Myocyte (in vitro differentiated cells): ENCODE data around the gene CALY. TPM values are rescaled to one million over a fixed set of nuclear protein-coding genes. Genes with fewer than 3 reads are reported as not detected.

Experiments
- DNase-seq: peaks from one replicate; pipeline ENCODE4 v3.0.0-alpha.2; 2012; ENCODE audit warnings: low read depth
- total RNA-seq: library from RNA; depleted of rRNA; stranded (reverse); fragments of >200 nt; gene quantifications from 2 replicates; pipeline ENCODE4 v1.2.3, GENCODE V29; 2014

CALY gene
- total RNA-seq, 1 donor from 2014 or later = not detected

DNA sequence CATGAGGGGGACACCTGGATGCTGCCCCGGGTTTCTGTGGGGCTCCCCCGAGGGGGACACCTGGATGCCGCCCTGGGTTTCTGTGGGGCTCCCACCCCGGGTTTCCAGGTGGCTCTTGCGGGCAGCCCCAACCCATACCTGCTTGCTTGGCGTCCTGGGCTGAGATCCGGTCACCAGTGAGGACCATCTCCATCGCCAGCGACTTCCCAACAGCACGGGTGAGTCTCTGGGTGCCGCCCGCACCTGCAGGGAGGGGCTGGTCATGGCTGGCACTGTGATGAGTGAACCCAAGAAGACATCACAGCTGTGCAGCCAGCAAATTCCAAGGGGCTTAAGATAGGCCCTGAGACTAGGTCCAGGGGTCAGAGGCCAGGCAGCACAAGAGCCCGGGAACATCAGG lies 30.1 kb upstream of the CALY start:
- DNase-seq = no peak

DNA sequence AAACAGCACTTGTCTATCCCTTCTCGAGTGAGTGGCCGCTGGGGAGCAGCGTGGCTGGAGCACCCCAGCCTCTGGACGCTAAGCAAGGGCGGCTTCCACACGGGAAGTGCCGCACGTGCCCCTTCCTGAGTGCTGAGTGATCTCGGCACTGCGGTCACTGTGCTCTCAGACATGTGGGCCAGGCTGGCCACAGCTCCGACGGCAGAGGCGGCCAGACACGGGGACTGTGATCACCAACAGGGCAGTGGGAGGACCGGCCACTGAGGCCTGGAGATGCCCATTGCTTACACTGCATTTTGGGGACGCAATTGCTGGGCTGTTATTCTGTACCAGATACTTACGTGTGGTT lies 29.4 kb upstream of the CALY start:
- DNase-seq = no peak

DNA sequence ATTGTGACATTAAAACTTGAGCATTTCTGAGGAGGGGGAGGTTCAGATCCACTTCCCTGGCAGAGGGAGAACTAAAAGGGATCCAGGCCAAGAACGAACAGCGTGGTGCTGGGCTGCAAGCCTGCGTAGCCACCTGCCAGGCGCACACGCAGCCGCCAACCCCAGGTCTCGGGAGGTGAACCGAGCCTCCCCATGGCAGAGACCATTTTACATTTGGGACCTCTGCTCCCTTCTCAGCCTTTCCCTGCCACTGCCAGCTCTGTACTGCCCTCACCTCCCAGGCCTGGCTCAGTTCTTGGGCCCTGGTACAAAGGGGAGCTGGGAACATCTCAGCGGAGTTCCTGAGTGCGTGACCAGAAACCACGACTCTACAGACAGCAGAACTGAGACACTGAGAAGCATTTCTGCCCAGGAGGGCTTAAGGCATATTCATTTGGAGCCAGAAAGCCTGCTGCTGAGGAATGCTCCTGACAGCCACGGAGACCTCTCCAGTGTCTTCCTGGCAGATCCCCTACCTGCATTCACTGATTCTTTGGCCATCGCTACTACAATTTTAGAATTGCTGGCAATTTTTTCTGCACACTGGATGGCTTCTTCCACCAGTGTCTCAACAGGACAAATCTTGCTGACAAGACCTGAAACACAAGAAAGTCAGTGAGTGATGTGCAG lies 28.9 kb upstream of the CALY start:
- DNase-seq = no peak

DNA sequence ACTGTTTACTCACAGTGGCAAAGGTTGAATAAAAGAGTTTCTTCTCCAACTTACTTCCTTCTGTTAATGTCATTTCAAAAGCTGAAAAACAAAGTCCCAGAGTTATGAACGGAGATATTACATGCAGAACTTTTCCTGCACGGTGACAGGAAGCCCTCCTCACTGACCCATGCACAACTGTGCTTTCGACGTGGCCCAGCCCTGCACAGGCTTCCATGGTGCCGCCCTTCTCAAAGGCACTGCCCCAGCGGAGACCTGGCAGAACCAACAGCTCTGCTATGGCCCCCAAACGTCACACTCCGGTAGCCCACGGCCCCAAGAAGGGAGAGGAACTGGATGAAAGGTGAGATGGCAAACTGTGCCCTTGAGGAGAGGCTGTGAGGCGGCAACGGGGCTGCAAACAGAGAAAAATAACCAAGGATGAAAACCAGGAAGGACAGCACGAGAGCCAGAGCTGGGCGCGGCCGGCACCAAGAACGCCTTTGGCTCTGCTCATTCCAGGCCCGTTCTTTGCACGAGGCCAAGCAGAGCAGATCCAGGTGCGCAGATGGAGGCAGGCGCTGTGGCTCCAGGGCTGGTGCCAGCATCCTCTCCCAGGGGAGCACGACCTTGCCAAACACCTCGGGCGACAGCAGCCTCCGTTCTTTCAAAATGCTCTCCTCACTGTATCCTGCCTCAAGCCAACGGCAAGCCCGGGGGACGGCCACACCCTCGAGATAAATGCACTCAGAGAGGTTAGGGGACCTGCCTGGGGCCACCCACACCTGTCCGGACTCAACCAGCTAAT lies 28.1 kb upstream of the CALY start:
- DNase-seq = no peak

DNA sequence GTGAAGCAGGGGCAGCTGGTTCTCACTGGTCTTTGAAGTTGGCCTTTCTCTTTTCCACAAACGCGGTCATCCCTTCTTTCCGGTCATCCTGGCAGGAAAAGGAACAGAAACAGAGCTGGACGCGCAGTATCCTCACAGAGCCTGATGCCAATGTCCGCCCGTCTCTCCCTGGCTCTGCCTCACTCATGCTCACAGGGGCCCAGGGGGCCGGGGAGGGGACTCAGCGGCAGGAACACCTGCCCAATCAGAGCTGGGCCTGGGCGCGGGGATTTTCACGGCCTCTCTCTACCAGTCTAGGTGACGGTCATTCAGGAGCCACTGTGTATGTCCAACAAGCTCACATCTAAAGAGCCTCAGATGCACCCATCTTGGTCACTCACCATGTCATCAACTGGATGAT lies 26.1 kb upstream of the CALY start:
- DNase-seq = no peak

DNA sequence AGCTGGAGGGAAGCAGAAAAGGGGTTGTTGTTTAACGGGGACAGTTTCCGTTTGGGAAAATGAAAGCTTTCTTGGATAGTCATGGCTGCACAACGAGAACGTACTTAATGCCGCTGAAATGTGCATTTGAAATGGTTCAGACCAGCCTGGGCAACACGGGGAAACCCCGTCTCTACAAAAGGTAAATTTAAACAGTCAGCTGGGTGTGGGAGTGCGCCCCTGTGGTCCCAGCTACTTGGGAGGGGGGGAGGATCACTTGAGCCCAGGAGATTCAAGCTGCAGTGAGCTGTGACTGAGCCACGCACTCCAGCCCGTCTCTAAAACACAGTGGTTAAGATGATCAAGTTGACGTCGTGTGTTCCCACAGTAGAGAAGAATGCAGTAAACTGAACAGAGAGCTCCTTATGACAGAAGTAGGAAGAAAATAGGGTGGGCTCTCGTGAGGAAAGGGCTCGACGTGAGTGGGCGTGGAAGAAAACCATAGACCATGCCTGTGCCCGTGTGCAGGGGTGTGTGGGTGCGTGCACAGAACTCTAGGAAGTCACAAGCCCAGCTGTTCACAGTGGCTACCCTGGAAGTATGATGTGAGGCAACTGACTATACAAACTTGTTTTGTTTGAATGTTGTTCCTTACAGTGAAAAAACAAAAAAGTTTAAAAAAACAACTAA lies 25.2 kb upstream of the CALY start:
- no peak for DNase-seq

DNA sequence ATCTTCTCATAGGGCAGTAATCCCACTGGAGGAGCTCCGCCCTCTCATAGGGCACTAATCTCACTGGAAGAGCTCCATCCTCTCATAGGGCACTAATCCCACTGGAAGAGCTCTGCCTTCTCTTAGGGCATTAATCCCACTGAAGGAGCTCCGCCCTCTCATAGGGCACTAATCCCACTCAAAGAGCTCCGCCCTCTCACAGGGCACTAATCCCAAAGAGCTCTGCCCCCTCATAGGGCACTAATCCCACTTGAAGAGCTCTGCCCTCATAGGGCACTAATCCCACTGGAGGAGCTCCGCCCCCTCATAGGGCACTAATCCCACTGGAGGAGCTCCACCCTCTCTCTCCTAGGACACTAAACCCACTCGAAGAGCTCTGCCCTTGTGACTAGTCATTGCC lies 24.5 kb upstream of the CALY start:
- no peak for DNase-seq

DNA sequence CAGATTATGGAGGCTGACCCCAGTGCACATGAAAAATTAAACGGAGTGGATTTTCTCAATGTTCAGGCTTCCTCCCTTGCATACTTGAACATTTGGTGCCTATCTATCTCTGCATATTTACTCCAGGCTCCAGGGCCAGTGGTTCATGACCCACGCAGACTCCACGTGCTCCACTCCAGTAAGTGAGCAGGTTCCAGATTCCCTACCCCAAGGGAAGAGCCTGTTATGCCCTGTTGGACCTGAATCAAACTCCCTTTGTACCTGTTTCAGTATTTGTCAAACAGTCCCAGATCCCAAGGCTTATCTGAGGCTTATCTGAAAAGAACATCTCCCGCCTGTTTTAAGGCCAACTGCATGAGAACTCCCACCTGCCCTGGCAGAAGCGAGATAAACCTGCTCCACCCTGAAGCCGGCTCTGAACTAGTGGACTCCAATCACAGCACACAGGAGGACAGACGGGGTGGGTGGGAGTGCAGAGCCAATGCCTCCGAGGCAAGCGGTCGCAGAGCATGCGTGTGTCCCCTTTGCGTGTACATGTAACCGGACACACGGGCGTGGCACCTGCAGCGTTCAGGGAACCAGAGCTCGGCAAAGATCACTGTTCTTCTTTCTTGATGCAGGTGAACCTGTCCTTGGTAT lies 23.4 kb upstream of the CALY start:
- DNase-seq = no peak

DNA sequence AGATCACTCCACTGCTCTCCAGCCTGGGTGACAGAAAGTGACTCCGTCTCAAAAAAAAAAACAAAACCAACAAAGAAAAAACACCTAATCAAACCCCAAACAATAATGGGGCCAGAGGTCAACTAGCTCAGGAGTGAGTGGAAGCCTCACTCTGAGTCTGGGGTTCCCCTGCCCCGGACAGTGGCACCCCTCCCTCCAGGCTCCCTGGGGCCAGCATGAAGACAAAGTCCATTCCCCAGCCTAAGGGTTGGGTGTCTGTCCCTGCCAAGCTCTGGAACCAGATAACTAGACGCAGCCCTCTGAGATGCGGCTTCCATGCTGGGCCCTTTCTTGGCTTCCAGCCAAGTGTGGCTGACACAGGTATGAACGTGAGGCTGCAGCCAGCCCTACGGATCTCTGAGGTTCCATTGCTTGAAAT lies 22.9 kb upstream of the CALY start:
- no peak for DNase-seq

DNA sequence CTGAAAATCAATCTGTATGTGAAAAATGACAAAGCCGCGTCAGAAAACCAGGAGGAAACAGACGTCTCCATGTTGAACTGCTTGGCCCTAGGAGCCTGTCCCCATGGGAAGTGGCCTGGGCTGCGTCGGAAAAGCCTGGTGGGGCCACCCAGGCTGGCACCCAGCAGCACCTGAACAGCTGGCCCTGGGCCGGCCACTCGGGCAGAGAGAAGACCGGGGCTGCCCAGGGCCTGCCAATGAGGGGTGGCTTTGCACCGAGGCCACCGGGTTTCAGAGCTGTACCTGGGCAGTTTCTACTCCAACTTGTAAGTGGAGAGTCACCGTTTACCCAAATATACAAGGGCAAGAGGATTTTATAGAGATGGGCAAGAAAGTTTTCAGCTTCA lies 22.2 kb upstream of the CALY start:
- DNase-seq = no peak

DNA sequence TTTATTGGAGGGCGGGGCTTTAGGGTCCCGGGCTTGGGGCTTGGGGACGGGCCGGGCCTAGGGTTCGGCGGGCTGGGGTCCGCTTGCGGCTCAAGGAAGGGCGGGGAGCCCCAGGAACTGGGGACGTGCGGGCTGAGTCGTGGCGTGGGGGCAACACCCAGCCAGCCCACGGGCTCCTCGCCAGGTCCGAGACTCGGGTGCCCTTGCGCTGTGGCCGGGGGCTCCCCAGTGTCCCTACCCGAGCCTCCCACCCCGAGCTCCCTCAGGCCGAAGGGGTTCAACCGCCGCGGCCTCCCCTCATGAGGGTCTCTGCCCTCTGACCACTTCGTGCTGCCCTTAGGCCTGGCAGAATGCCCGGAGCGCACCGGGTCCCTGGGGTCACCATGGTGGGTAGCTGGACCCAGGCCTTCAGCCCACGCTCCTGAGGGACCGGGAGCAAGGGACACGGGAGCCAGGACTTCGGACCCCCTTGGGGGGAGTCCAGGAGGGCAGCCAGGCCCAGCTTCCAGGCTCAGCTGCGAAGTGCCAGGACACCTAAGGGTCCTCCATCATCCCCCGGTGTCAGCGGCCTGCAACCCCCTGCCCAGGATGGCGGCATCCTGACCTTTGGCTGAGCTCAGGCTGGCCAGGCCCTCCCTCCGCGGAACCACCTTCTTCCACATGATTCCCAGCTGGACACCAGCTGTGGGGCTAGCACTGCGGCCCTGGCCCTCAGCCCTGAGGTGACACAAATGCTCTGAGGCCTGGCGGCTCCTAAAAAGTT lies 21.6 kb upstream of the CALY start:
- DNase-seq = no peak

DNA sequence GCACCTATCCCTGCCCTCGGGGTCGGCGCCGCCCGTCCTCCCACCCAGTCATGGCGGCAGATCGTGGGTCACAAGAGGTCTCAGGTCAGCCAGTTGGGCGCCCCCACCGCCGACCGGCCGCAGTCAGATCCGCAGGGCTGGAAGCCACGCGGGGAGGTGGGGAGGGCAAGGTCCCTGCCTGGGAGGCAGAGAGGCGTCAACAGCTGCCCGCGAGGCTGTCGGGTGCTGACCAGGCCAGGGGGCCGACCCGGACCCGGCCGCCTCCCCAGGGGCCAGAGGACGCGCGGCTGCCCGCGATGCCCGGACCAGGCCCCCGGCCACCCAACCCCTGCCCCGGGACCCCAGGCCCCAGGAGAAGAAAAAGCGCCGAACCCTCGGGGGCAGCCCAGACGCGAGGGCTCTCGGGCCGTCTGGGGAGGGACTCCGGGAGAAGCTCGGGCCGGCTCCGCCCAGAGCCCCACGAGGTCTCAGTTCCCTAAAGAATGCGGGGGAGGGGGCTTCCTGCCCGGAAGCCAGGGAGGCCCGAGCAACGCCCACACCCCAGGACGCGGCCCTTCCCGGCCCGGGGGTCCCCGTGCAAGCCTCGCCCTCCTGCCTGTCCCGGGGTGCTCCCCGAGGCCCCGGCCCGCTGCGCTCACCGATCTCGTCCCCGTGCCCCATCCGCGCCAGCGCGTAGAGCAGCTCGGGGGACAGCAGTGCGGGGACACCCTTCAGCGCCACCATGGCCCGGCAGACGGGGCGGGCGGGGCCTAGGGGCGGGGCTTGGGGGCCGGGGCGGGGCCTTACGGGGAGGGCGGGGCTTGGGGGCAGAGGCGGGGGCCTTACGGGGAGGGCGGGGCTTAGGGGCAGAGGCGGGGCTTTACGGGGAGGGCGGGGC lies 20.8 kb upstream of the CALY start, which contains the start of gene FUOM:
Gene FUOM, minus strand, starts transcription at position 735 of the 877 bp plus-strand sequence. Its CDS starts 12 bp downstream, at position 723.
- peak; percentile 33 for DNase-seq

DNA sequence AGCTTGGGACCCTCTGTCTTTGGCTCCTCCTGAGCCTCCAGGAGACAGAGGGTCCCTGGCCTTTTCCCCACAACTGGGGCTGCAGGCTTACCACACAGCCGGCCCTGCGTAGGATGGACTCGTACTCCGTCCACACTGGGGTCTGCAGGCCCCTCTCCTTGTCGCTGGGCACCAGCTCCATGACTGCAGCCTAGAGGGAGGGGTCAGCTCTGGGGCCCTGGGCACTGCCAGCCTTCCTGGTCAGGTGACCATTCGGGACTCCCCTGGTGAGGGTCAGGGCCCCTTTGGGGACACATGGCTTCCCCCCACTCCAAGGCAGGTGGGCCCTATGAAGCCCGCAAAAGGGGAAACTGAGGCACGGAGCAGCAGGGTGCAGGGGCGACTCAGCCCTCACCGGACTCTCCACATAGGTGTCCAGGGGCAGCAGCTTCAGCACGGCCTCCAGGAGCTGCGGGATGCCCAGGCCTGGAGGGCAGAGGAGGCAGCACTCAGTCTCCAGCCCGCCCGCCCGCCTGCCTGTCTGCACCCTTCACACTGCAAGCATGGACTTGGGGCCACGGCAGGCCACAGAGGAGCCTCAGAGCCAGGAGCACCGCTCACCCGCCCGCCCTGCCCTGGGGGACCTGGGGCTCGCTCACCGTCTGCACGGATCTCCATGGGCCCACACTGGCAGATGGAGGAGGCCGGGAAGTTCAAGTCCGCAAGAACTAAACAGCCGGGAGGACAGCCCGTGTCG lies 20.0 kb upstream of the CALY start:
- DNase-seq = no peak

DNA sequence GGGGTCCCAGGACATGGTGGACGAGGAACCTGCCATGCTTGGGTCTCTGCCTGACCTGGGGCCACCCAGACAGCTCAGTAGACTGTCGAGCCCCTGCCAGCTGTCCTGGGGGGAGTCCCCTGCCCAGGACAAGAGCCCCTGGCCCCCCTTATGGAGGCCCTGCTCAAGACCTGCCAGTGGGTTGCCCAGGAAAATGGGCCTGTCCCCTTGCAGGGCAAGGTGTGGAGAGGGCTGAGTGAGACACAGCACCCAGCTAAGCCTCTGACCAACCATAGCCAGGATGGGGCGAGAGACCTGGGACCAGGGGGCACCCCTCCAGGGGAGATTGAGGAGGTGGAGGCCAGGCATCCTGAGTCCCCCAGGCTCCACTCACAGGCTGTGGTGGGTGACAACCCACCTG lies 19.3 kb upstream of the CALY start:
- DNase-seq = no peak

DNA sequence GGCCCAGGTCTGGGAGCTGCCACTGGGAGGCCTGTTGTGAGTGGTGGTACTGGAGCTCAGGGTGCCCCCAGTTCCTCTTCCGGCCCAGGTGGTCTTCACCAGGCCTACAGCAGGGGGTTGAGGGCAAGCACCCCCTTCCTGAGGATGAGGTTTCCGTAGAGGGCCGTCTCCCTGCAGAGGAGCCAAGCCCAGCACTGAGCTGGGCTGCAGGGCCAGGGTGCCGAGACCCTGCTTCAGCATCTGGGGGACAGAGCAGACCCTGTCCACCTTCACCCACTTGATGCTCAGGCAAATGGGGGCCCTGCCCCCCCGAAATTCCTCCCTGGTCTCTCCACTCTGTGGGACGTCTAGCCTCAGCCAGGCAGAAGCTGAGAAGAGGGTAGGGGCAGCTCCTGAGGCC lies 18.6 kb upstream of the CALY start:
- DNase-seq = no peak

DNA sequence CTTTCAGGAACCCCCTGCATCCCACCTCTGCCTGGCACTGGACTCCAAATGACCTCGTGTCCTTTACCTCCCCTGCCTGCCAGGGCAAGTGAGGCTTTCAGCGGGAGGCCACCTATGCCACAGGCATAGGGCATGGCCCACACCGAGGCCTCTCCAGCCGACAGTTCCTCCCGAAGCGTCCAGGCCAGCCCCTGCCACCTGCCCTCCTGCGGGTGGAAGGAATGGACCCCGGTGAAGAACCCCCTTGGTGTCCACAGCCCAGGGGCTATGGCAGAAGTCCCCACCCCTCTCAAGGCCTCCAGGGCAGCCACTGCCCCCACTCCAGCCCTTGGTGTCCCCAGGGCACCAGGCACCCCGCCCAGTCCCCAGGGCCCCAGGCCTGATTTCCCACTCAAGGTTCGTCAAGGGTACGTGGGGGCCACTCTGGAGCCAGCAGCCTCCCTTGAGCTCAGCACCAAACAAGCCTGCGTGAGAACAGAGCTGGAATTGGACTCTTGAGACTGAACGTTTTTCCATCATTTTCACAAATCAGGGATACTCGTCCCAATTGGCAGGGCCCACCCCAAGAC lies 18.1 kb upstream of the CALY start:
- no peak for DNase-seq

DNA sequence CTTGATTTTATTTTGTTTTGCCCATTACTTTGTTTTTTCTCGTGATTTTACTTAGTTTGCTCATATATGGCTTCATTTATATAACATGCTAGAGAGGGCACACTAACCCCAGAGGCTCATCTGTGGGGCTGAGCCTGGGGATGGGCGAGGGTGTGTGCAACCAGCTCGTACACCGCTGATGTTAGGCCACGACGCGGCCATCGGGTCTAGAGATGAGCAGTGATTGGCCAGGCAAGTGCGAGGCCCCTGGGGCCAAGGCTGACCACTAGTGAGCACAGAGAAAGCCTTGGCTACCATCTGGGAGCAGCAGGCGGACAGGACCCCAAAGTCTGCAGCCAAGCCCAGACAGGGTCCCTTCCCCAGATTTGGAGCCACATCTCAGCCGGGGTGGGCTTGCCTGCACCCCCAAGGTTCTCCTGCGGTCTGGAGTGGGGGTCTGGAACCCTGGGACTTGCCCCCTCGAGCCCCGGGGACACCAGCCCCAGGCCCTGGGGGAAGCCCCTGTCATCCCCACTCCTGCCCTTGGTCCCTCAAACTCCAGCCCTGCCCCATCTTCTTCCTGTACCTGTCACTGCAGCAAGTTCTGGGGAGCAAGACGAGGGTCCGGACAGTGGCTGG lies 17.4 kb upstream of the CALY start:
- DNase-seq = no peak

DNA sequence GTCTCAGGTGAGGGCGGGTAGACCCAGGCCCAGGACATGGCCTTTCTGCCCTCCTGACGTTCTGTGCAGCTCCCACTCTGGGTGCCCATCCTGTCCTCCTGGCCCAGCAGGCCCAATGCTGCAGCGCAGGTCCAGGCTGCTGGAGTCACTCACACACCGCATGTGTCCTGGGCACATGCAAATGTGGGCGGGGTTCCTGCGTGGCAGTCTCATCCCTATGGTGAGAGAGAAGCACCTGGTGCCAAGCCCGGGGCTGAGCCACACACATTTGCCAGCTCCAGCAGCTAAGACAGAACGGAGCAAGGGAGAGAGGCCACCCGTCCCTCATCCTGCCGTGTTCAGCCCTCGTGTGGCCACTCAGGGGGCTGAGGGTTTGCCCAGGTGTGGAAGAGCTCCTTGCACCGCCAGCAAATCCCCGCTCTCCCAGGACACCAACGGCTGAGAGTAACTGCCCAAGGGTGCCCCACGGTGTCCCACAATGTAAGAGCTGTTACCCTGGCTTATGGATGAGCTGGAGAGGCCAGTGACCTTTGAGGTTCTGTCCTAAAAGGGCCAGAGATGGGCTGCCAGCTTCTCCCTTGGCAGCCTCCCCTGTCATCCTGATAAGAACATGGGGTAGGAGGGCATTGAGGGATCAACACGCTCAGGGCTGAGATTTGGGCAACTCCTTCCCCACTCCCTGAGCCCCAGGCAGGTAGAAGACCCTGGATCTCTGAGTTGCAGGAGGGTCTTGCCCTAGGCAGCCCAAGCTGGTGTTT lies 16.7 kb upstream of the CALY start:
- no peak for DNase-seq
